Ureter (tissue), 1 donor: ENCODE measurements around the gene RPS8. TPM values are rescaled to one million over a fixed set of nuclear protein-coding genes. Genes with fewer than 3 reads are reported as not detected.
"Not testable (repeated sequence)": the region's sequence is repeated elsewhere in the genome, so short reads cannot be mapped to it uniquely, and the experiment has no call there.

Experiments used
- DNase-seq: peaks from one replicate; pipeline ENCODE4 v3.0.0-alpha.2; 2020; ENCODE audit warnings: low spot score
- total RNA-seq: library from RNA; stranded (reverse); gene quantifications from one replicate; pipeline ENCODE4 v1.2.4, GENCODE V29; 2023
- donor health status: DM: yes; HTN: yes; CAD: no.

The RPS8 gene
- total RNA-seq, 1 donor from 2014 or later: 2,312 TPM

DNA sequence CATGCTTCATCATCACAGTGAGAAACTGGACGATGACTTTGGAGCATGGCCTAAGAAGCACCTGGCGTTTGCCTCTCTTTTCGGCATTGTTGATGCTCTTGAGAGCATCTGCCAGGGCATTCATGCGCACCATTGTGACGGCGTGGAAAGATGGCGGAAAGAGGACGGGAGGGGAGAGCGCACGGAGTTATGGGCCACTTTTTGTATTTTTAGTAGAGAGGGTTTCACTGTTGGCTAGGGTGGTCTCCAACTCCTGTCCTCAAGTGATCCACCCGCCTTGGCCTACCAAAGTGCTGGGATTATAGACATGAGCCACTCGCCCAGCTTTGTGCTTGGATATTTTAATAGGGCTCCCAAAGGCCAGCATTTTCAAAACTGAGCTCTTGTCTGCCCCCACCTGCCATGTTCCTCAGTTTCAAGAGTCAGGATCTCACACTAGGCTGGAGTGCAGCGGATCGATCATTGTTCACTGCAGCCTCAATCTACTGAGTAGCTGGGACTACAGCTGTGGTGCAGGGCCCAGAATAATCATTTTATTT is 5.3 kb downstream of the RPS8 start:
- no peak for DNase-seq

DNA sequence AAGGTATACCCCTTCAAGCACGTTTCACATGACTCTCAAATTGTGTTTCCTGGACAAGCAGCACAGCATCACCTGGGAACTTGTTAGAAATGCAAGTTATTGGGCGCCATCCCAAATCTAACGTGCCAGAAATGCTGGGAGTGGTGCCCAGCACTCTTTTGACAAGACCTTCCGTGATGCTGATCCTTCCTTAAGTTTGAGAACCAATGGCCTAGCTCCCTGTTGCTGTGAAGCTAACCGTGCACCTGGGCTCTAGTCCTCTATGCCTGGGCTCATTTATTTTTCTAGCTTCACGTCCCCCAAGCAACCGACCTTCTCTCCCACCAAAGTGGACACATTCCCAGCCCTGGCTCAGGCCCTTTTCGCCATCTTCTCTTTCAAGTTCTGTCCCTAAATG is 8.4 kb downstream of the RPS8 start:
- no peak for DNase-seq

DNA sequence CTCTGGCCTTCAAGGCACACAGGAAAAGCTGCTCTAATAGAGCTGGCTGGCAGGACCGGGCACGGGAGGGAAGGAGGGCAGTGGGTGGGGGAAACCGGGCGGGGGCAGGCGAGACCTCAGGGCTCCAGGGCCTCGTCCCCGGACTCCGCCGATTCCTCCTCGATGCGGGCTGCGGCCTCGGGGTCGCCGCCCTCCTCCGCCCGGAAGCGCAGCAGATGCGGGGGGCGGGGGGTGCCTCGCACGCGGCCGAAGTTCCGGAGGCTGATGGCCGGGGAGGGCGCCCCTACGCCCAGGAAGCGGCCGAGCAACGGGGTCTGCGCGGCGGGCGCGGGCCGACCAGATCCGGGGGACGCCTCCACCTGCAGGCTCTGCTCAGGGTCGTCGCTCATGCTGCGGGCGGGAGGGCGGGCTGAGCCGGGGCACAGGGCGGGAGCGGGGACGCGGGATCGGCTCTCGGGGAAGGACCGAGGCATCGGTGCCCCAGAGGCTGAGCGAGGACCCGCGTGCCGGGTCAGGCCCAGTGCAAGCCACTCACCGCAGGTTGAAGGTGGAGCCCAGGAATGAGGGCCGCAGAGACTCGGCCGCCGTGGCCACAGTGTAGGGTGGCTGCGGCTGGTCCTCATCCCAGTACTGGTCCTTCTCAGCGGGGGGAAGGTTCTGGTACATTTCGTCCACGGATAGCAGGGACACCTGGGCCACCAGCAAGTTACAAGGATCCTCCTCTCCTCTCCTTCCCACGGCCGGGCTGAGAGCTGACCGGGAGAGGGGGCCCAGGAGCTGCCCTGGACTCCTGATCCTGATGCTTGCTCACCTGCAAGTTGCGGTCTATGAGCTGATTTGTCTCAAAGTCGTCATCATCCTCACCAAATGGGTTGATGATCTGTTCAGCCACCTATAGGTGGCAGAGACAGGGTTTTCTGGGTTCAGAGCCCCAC is 9.0 kb downstream of the RPS8 start:
- no peak for DNase-seq

DNA sequence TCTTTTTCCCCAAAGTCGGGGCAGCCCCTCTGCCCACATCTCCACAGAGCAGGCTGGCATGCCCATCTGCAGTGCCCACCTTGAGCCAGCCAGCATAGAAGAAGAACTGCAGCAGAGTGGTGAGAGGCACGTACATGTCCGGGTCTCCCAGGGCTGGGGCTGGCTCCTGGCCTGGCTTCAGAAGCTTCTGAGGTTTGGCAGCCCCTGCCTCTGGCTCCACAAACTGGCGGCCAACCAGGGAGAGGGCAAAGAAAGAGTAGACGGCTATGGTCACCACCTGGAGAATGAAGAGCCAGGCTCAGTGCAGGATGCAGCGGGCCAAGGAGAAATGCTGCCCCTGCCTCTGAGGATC is 9.7 kb downstream of the RPS8 start:
- DNase-seq: no peak

DNA sequence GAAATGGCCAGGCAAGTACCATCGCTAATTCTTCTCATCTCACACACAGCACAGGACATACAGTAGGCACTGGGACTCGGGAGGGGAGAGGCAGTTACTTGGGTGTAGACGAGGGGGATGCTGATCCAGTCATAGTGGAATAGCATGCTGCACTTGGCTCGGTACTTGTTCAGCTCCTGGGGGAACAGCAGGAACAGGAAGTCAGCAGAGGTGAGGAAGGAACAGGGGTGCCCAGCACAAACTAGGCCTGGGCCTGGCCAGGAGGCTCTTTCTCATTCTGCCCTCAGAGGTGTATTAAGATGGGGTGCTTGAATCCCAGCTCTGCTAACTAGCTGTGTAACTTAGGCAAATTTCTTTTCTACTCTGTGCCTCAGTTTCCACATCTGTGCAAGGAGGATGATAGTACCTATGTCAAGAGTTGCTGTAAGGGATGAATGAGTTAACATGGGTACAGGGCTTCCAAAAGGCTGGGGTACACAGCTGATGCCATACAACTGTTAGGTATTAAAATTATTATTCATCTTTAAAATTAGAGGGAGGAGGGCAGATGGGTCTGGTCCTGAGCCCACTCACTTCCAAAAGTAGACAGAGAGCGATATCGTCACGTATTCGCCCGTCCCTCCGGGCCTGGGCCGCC is 10.3 kb downstream of the RPS8 start:
- no peak for DNase-seq

DNA sequence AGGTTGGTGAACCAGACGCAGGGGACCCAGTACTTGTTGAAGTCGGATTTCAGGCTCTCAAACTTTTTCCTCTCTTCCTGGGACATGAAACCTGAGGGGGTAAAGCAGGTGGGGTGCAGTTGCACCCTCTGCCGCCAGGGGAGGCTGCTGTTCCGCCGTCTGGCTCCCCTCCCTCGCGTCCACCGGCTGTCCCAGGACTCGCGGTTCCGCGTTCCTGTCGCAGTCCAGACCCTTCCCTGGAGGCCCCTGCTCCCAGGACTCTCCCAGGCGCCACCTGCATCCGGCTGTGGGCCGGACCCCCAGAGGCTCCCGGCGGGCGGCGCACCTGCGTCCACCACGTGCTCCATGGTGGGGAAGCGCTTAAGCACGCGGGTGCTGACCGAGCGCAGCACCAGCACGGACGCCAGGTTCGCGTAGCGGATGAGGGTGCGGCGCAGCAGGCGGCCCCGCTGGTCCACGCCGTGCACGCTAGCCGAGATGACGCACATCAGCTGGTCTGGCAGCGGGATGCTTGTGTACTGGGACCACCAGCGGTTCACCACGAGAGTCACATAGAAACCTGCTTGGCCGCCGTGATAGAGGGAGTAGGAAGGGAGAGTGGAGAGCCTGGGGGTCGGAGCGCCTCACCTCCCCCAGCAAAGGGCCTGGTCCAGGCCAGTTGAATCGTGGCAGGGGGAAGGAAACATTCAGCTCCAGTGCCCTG is 10.9 kb downstream of the RPS8 start:
- peak; percentile 80 for DNase-seq

DNA sequence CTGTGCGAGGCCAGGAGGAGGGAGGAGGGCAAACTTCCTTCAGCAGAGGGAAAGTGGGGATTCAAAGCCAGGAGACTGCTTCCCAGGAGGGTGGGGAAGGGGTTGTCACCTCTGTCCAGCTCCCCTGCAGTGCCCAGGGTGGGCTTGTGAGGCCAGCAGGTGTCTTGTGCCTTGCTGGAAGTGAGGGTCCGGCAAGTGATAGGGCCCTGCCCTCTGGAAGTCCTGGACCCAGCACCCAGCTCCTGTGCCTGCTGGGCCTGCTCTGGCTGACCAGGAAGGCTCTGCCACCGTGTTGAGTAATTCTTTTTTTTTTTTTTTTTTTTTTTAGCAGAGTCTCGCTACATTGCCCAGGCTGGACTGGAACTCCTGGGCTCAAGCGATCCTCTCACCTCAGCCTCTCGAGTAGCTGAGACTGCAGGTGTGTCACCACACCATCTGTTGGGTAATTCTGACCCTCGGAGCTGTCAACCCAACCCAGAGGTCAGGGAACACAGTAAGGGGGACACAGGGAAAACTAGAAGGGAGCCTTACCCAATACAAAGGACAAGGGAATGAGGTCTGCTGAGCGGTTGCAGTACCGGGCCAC is 11.6 kb downstream of the RPS8 start:
- DNase-seq: no peak

DNA sequence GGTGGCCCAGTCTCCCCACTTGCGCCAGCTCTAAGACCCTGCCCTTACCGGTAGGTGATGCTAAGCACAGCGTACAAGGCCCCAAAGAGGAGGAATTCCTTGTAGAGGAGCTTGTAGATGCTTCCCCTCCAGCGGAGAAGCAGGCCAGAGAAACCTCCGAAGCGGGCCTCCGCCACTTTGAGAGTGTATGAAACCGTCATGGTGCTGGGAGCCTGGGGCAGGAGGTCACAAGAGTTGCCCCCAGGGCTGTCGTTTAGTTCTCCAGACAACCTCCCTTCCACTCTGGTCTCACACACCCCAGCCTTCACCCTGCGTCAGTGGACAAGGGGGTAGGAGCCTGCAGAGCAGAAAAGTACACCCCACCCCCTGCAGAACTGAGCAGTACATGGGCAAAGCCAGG is 12.2 kb downstream of the RPS8 start:
- DNase-seq: no peak

DNA sequence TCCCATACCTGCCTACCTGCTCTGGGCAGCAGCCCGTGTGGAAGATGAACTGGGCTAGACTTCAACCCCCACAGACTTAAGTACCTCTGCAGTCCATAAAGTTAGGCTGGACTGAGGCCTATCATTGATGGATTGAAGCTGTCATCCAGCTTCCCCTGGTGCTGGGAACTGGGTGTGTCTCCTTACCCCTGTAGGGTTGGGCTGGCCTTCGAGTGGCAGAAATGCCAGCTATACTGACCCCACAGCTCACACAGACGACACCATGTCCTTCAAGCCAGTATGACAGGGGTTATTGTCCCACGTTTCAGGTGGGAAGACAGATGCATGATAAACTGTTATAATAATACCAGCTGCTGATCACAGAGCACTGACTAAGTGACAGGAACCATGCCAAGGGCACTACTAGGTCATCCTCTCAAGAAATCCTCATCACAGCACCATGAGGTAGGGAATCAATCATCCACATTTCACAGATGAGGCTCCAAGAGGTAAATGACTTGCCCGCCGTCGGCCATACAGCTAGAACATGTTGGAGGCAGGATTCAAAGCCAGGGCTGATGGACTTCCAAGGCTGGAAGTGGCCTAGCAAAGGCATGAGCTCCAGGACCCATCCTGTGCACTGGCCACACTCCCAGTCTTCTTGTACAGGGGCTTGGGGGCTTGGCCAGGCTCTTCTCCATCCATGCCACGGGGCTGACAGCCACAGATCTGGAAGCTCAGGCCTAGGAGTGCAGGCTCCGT is 12.9 kb downstream of the RPS8 start, which contains the start of gene BEST4:
Gene BEST4 (minus strand): TSS at position 51 of the 741 bp plus-strand sequence. CDS start 465 bp downstream, outside the sequence.
- DNase-seq: no peak

DNA sequence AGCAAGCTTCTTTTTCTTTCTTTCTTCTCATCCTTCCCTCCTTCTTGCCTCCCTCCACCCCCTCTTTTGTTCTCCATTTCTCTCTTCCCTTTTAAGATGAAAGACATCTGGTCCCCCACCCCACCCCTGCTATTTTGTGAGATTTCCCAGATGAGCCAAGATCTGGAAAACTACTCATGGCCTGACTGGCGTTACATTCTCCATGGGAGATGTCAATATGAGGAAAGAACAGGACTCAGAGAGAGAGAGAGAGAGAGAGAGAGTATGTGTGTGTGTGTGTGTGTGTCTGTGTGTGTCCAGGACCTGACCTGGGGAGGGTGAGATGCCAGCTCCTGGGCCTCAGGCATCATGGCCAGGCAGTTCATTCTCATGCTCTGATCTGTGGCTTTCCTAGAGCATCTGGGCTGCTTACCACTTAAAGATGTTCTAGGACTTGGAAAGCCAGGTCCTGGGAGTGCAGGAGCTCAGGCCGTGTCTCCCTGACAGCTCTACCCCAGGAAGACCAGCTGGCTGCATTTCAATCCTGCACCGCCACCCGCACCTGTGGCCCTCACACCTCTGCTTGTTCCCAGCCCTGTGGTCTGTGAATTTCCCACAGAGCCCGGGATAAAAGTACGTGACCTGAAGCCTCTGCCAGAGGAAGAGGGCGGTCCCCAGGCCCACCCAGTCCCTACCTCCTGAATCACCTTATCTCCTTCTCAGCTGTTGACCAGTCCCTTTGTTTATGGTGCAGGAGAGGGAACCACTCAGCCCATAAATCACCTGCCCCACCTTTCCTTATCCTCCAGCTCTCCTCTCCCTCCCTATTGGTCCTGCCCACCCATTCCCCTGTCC is 15.8 kb downstream of the RPS8 start:
- DNase-seq: no peak

DNA sequence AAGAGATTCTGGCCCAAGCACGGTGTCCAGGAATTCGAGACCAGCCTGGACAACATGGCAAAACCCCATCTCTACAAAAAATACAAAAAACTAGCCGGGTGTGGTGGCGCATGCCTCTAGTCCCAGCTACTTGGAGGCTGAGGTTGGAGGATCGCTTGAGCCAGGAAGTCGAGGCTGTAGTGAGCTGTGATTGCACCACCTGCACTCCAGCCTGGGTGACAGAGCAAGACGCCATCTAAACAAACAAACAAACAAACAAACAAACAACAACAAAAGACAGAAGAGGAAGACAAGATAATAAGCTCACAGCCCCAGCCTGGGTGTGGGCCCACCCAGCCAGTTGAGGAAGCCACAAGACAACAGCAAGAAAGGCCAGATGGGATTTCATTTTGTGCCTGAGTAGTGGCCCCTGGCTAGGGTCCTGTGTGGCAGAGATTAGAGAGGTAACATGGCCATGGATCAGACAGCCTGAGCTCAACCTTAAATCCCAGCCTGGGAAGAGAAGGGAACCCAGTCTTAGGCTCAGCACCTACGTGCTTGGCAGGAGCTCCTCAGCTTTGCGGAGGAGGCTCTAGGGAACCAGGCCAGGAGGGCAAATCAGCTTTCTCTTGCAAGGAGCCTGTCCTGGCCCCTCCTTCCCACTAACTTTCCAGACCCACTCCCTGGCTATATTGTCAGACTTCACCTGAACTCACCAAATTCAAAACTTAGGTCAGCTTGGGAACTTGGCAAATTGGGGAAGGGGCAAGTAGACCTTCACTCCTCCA is 17.6 kb downstream of the RPS8 start:
- no peak for DNase-seq

DNA sequence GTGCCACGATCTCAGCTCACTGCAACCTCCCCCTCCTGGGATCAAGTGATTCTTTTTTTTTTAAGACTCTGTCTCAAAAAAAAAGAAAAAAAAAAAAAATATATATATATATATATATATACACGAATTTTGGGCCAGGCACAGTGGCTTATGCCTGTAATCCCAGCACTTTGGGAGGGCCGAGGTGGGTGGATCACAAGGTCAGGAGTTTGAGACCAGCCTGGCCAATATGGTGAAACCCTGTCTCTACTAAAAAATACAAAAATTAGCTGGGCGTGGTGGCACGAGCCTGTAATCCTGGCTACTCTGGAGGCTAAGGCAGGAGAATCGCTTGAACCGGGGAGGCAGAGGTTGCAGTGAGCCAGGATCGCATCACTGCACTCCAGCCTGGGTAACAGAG is 22.5 kb downstream of the RPS8 start:
- DNase-seq: not testable (repeated sequence)

DNA sequence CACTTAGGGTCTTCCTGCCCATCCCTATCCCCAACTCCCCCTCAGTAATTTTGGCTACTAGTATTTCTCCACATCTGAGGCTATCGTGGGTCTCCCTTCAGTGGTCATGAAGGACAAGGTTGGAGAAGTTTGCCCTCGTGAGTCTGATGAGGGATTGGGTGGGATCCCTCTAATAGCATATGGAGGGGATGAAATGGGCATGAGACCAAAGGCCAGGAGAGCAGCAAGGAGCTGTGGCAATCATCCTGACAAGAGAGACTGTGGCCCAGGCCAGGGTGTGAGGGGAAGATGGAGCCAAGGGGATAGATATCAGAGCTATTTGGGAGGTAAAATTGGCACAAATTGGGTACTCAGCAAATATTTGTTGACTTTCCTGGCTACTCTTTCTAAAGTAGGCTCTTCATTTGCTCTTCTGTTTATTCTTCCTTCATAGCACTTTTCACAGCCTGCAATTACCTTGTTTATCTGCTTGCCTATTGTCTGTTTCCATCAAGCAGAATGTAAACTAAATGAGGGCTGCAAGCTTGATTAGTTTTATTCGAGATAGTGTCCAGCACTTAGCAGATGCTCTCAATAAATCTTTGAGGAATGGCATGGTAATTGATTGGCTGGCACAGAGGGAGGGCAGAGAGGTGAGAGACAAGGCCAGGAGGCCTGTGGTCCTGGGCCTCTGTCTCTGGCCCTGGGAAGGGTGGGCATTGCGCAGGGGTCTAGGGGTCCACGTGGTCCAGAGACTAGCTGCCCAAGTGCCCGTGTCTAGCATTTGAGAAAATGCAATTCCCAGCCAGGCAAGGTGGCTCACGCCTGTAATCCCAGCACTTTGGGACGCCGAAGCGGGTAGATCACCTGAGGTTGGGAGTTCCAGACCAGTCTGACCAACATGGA is 23.4 kb downstream of the RPS8 start:
- DNase-seq: no peak

DNA sequence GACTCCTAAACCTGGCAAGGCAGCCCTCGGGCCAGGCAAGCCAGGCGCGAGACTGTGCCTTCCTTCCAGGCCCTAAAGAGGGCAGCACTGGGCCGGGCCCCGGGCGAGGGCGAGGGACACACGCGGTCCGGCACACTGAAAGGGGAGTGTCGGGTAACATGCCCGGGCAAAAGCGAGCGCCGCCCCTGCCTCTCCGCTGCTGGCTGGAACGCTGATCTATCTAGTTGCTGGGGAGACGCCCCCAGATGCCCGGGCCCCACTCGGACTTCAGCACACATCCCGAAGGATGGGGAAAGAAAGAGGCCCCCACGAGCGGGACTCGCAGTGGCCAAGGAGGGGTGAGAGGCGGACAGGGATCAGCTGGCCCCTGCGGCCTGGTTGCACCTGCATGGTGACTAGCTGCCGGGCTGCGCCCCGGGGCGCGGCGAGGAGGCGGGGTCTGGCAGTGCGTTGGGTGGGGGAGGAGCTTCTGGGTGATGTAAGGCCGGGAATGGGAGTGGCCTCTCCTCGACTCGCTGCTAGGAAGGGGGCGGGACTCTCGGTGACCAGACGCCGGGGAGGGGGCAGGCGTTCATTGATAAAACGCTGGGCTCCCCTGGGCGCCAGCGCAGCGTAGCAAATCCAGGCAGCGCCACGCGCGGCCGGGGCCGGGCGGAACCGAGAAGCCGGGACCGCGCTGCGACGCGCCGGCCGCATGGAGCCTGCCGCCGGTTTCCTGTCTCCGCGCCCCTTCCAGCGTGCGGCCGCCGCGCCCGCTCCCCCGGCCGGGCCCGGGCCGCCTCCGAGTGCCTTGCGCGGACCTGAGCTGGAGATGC is 24.6 kb downstream of the RPS8 start, which contains the start of gene PLK3:
Gene PLK3 (plus strand): TSS at position 608 of the 815 bp plus-strand sequence. CDS start 87 bp downstream, at position 695.
- DNase-seq: peak; percentile 99

DNA sequence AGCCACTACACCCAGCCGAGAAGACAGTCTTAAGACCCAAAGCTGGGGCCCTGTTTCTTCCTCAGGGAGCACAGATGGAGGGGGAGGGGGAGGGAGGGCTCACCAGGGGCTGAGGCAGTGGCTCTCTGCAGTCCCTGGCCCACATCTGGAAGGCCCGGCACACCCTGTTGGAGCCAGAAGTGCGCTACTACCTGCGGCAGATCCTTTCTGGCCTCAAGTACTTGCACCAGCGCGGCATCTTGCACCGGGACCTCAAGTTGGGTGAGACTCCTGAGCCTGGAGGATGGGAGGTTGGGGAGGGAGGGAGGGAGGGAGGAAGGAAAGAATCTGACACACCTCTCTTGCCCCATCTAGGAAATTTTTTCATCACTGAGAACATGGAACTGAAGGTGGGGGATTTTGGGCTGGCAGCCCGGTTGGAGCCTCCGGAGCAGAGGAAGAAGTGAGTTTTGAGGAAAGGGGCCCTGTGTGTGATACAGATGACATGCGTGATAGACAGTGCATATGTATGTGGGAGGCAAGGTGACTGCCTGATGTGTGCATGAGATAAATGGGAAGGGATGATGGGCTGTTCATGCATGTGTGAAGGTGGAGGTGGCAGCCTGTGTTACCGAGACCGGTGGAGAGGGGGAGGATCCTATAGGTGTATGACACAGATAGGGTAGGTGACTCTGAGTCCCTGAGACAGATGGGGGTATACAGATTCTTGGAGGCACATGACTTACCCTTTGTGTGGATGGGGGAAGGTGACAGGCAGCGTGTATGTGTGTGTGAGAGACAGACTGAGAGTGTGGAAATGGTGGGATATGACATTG is 26.4 kb downstream of the RPS8 start:
- DNase-seq: no peak

DNA sequence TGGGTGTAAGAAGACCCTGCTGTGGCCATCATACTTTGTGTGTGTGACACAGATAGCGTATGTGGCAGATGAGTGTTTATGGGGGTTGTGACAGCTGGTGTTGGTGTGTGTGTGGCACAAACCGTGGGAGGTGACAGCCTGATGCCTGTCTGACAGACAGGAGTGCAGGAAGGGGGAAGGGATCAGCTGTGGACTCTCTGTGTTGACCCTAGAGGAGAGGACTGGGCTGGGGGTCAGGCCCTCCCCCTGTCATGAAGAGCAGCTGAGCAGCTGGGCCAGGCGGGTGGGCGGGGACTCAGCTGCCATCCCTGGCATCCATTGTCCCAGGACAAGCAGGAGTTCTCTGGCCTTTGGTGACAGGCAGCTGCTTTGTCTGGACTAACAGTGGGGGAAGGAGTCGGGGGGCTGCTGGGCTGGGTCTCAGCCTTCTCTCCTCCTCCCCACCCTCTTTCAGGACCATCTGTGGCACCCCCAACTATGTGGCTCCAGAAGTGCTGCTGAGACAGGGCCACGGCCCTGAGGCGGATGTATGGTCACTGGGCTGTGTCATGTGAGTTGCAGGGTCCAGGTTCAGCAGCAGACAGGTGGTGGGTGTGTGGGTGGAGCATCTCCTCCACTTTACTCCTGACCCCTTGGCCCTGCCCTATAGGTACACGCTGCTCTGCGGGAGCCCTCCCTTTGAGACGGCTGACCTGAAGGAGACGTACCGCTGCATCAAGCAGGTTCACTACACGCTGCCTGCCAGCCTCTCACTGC is 27.1 kb downstream of the RPS8 start:
- no peak for DNase-seq
